ENCODE results near the gene ASTN2.

The ASTN2 gene

DNA sequence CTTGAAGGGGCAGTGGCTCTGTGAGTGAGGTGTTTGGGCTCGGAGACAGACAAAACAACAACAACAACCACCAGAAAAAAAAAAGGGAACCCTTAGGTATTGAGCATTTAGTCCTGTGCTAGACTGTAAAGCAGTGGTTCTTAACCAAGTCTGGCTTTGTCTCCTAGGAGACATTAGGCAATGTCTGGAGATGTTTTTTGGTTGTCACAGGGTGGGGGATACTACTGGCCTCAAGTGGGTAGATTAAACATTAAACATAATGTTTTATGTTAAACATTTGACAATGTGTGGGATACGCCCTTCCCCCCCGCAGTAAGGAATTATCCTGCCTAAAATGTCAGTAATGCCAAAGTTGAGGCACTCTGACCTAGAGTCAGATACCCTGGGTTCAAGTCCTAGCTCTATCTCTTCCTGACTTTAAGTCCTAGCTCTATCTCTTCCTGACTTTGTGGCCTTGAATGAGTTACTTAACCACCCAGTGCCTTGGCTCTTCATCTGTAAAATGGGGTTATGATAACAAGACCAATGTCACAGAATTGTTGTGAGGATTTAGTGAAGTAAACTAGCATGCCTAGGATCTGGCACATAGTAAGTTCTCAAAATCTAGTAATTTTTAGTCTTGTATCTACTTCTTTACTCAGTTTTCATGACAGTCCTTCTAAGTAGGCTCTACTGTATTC, 725.9 kb downstream of the ASTN2 start:
- Histone ChIP-seq H3K9me2 (ENCODE audit: low read depth, low read length) (no peaks in the 10 kb centered on the region), H4K20me1 (ENCODE audit: insufficient read depth, low read length) (no peaks in the 10 kb centered on the region), H2AFZ (ENCODE audit: low read length) (no peak overlapping the region), H3K4me2 (ENCODE audit: low read length) (peak overlapping the region; percentile 81), H3K4me1 (ENCODE audit: insufficient read depth, low read length, severe bottlenecking) (peaks cover 45% of the 10 kb centered on the region), H3K79me2 (ENCODE audit: insufficient read depth, low read length) (peaks cover 14% of the 10 kb centered on the region; the same call in 1 of the 2 replicates), H3K9me3 (ENCODE audit: low read length) (0 out of 2 replicates have a peak, but pooled peaks cover 2% of the 10 kb centered on the region), H3K27ac (ENCODE audit: low read depth, low read length, poor library complexity, severe bottlenecking) (no peak overlapping the region), H3K36me3 (ENCODE audit: insufficient read depth, low read length) (no peaks in the 10 kb centered on the region), H3F3A (ENCODE audit: insufficient read depth, low read length) (no peaks in the 10 kb centered on the region), H3K9ac (ENCODE audit: low read length) (no peak overlapping the region; the same call in 1 of the 2 replicates), H3K4me3 (ENCODE audit: low read depth, low read length, poor library complexity, severe bottlenecking) (peak overlapping the region; percentile 99), H3K27me3 (ENCODE audit: insufficient read depth, low read length) (no peaks in the 10 kb centered on the region)
- TF ChIP-seq, protein P1, sequence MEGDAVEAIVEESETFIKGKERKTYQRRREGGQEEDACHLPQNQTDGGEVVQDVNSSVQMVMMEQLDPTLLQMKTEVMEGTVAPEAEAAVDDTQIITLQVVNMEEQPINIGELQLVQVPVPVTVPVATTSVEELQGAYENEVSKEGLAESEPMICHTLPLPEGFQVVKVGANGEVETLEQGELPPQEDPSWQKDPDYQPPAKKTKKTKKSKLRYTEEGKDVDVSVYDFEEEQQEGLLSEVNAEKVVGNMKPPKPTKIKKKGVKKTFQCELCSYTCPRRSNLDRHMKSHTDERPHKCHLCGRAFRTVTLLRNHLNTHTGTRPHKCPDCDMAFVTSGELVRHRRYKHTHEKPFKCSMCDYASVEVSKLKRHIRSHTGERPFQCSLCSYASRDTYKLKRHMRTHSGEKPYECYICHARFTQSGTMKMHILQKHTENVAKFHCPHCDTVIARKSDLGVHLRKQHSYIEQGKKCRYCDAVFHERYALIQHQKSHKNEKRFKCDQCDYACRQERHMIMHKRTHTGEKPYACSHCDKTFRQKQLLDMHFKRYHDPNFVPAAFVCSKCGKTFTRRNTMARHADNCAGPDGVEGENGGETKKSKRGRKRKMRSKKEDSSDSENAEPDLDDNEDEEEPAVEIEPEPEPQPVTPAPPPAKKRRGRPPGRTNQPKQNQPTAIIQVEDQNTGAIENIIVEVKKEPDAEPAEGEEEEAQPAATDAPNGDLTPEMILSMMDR (IDR thresholded peaks at IDR 0.05; ENCODE audit: low read length): no peak
- no peak for TF ChIP-seq EZH2 (IDR thresholded peaks at IDR 0.05; ENCODE audit: borderline replicate concordance, low read length)

DNA sequence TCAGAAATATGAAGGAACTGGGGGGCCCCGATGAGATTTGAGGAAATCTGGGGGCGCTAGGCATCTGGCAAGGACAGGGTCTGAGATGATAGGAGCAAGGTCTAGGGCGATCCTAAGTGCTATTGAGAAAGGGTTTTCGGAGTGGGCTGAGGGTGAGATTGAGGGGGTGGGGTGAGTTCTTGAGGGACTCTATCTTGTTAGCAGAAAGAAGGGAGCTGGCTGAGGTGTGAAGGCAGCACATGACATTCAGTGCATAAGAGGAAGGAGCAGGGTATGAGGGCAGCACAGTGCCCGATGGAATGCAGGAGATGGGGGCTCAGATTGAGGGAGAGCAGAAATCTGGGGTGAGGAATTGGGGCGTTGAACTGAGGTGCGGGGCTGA, 727.1 kb downstream of the ASTN2 start:
- peak overlapping the region; percentile 81 for H3K4me2 ChIP-seq (ENCODE audit: low read length)
- H3F3A ChIP-seq (ENCODE audit: insufficient read depth, low read length): no peaks in the 10 kb centered on the region
- H3K36me3 ChIP-seq (ENCODE audit: insufficient read depth, low read length): no peaks in the 10 kb centered on the region
- H3K27ac ChIP-seq (ENCODE audit: low read depth, low read length, poor library complexity, severe bottlenecking): no peak overlapping the region
- H3K79me2 ChIP-seq (ENCODE audit: insufficient read depth, low read length): peaks cover 8% of the 10 kb centered on the region; the same call in 1 of the 2 replicates
- no peak for TF ChIP-seq EZH2 (IDR thresholded peaks at IDR 0.05; ENCODE audit: borderline replicate concordance, low read length)
- TF ChIP-seq, protein P1 (IDR thresholded peaks at IDR 0.05; ENCODE audit: low read length): no peak
- no peaks in the 10 kb centered on the region for H4K20me1 ChIP-seq (ENCODE audit: insufficient read depth, low read length)
- H3K9me2 ChIP-seq (ENCODE audit: low read depth, low read length): no peaks in the 10 kb centered on the region
- no peak overlapping the region for H2AFZ ChIP-seq (ENCODE audit: low read length)
- 0 out of 2 replicates have a peak, but pooled peaks cover 7% of the 10 kb centered on the region for H3K9me3 ChIP-seq (ENCODE audit: low read length)
- H3K4me3 ChIP-seq (ENCODE audit: low read depth, low read length, poor library complexity, severe bottlenecking): peak overlapping the region; percentile 99
- peaks cover 45% of the 10 kb centered on the region for H3K4me1 ChIP-seq (ENCODE audit: insufficient read depth, low read length, severe bottlenecking)
- H3K27me3 ChIP-seq (ENCODE audit: insufficient read depth, low read length): no peaks in the 10 kb centered on the region
- peak overlapping the region; percentile 93 for H3K9ac ChIP-seq (ENCODE audit: low read length)

- Histone ChIP-seq H3K79me2 (ENCODE audit: insufficient read depth, low read length) (peaks cover 7% of the 10 kb centered on the region; the same call in 1 of the 2 replicates), H3K27ac (ENCODE audit: low read depth, low read length, poor library complexity, severe bottlenecking) (no peak within 1 kb of the TSS), H3K4me1 (ENCODE audit: insufficient read depth, low read length, severe bottlenecking) (peaks cover 39% of the 10 kb centered on the region), H3K4me3 (ENCODE audit: low read depth, low read length, poor library complexity, severe bottlenecking) (peak within 1 kb of the TSS; percentile 99), H4K20me1 (ENCODE audit: insufficient read depth, low read length) (no peaks in the 10 kb centered on the region), H3K36me3 (ENCODE audit: insufficient read depth, low read length) (no peaks in the 10 kb centered on the region), H3K4me2 (ENCODE audit: low read length) (peak within 1 kb of the TSS; percentile 81), H2AFZ (ENCODE audit: low read length) (peak within 1 kb of the TSS; percentile 29; the same call in 1 of the 2 replicates), H3K27me3 (ENCODE audit: insufficient read depth, low read length) (no peaks in the 10 kb centered on the region), H3F3A (ENCODE audit: insufficient read depth, low read length) (no peaks in the 10 kb centered on the region), H3K9ac (ENCODE audit: low read length) (peak within 1 kb of the TSS; percentile 93), H3K9me2 (ENCODE audit: low read depth, low read length) (no peaks in the 10 kb centered on the region), H3K9me3 (ENCODE audit: low read length) (0 out of 2 replicates have a peak, but pooled peaks cover 7% of the 10 kb centered on the region)
- TF ChIP-seq EZH2 (IDR thresholded peaks at IDR 0.05; ENCODE audit: borderline replicate concordance, low read length): no peak
- TF ChIP-seq, protein P1 (IDR thresholded peaks at IDR 0.05; ENCODE audit: low read length): no peak
These were observed 727.6 kb downstream of the ASTN2 start, which contains the start of gene TRIM32 for GRCh38 chr9:116687074-116687753. TSS of gene TRIM32 (plus strand) at chr9:116687305. CDS start at chr9:116697743, 10,438 bp downstream.

Measured in OCI-LY1 (cell line).